ENCODE results near the gene U2AF2.

GRCh38 chr19:55638864-55639359, 15.9 kb upstream of the U2AF2 start:
- peak; percentile 48 for TF ChIP-seq ZNF335 (tag by site-specific recombination; conservative IDR thresholded peaks at IDR 0.05)
- no peak for TF ChIP-seq BCL6B (tag by site-specific recombination; IDR thresholded peaks at IDR 0.05)
- no peak for TF ChIP-seq ZNF10 (tag by site-specific recombination; IDR thresholded peaks at IDR 0.05)
- TF ChIP-seq ZNF571 (tag by site-specific recombination; IDR thresholded peaks at IDR 0.05): no peak
- TF ChIP-seq ZNF623 (tag by site-specific recombination; IDR thresholded peaks at IDR 0.05): no peak
- TF ChIP-seq ZFP37 (tag by site-specific recombination; IDR thresholded peaks at IDR 0.05): no peak
- no peak for TF ChIP-seq REST (tag by site-specific recombination; IDR thresholded peaks at IDR 0.05)

Data from HEK293 (cell line).